Measurements from ENCODE around the gene IL36A. TPM values are rescaled to one million over a fixed set of nuclear protein-coding genes. Genes with fewer than 3 reads are reported as not detected.

IL36A gene
- total RNA-seq, 1 experiment from 2014 or later, result not detected

GRCh38 chr2:113038291-113038690 is 33.0 kb downstream of the IL36A start:
- Histone ChIP-seq H3K4me1 (replicated peaks; ENCODE audit: insufficient read depth) (no peaks in the 10 kb centered on the region), H3K9me3 (ENCODE audit: insufficient read depth, low read depth) (no peaks in the 10 kb centered on the region), H3K79me2 (ENCODE audit: low read depth) (no peaks in the 10 kb centered on the region), H3K27ac (no peak overlapping the region), H3F3A (ENCODE audit: insufficient read depth, low read depth) (no peaks in the 10 kb centered on the region), H2AFZ (no peak overlapping the region), H4K20me1 (ENCODE audit: insufficient read depth) (no peaks in the 10 kb centered on the region), H3K4me2 (no peak overlapping the region), H3K27me3 (ENCODE audit: insufficient read depth, low read depth) (no peaks in the 10 kb centered on the region), H3K4me3 (no peak overlapping the region), H3K9me2 (ENCODE audit: insufficient read depth) (no peaks in the 10 kb centered on the region), H3K36me3 (ENCODE audit: low read depth) (no peaks in the 10 kb centered on the region)
- no TSS peak for BruUV-seq (replicated peaks)
- TF ChIP-seq CTCF (conservative IDR thresholded peaks at IDR 0.05), result no peak
- TF ChIP-seq EZH2 (IDR thresholded peaks at IDR 0.05; ENCODE audit: low read depth), result no peak
- ChIA-PET POLR2A (ENCODE audit: unreplicated experiment) (no interaction called here), CTCF (no interaction called here)
- intact Hi-C loops (cut with micrococcal nuclease; ENCODE audit: unreplicated experiment), result no loop called here
- no peak for DNase-seq

GRCh38 chr2:113039158-113039557 is 33.9 kb downstream of the IL36A start:
- no TSS peak for BruUV-seq (replicated peaks)
- Histone ChIP-seq H3K27ac (no peak overlapping the region), H2AFZ (no peak overlapping the region), H3K4me1 (replicated peaks; ENCODE audit: insufficient read depth) (no peaks in the 10 kb centered on the region), H3F3A (ENCODE audit: insufficient read depth, low read depth) (no peaks in the 10 kb centered on the region), H3K4me2 (no peak overlapping the region), H4K20me1 (ENCODE audit: insufficient read depth) (no peaks in the 10 kb centered on the region), H3K27me3 (ENCODE audit: insufficient read depth, low read depth) (no peaks in the 10 kb centered on the region), H3K4me3 (no peak overlapping the region), H3K9me2 (ENCODE audit: insufficient read depth) (no peaks in the 10 kb centered on the region), H3K9me3 (ENCODE audit: insufficient read depth, low read depth) (no peaks in the 10 kb centered on the region), H3K36me3 (ENCODE audit: low read depth) (no peaks in the 10 kb centered on the region), H3K79me2 (ENCODE audit: low read depth) (no peaks in the 10 kb centered on the region)
- intact Hi-C loops (cut with micrococcal nuclease; ENCODE audit: unreplicated experiment), result no loop called here
- DNase-seq, result no peak
- POLR2A ChIA-PET (ENCODE audit: unreplicated experiment), result no interaction called here
- CTCF ChIA-PET, result no interaction called here
- TF ChIP-seq EZH2 (IDR thresholded peaks at IDR 0.05; ENCODE audit: low read depth) (no peak), CTCF (conservative IDR thresholded peaks at IDR 0.05) (no peak)

- Histone ChIP-seq H3K9me3 (ENCODE audit: insufficient read depth, low read depth) (no peaks in the 10 kb centered on the region), H3K4me2 (no peak overlapping the region), H4K20me1 (ENCODE audit: insufficient read depth) (no peaks in the 10 kb centered on the region), H3K36me3 (ENCODE audit: low read depth) (no peaks in the 10 kb centered on the region), H3K79me2 (ENCODE audit: low read depth) (no peaks in the 10 kb centered on the region), H3K27ac (no peak overlapping the region), H3K4me3 (no peak overlapping the region), H3K9me2 (ENCODE audit: insufficient read depth) (no peaks in the 10 kb centered on the region), H3F3A (ENCODE audit: insufficient read depth, low read depth) (no peaks in the 10 kb centered on the region), H3K4me1 (replicated peaks; ENCODE audit: insufficient read depth) (no peaks in the 10 kb centered on the region), H3K27me3 (ENCODE audit: insufficient read depth, low read depth) (no peaks in the 10 kb centered on the region), H2AFZ (no peak overlapping the region)
- no peak for DNase-seq
- BruUV-seq (replicated peaks), result no TSS peak
- ChIA-PET CTCF (no interaction called here), POLR2A (ENCODE audit: unreplicated experiment) (no interaction called here)
- TF ChIP-seq CTCF (conservative IDR thresholded peaks at IDR 0.05), result no peak
- TF ChIP-seq EZH2 (IDR thresholded peaks at IDR 0.05; ENCODE audit: low read depth), result no peak
- intact Hi-C loops (cut with micrococcal nuclease; ENCODE audit: unreplicated experiment), result no loop called here
Observed at GRCh38 chr2:113039719-113040118, 34.5 kb downstream of the IL36A start.
